Measurements from ENCODE around the gene MFN2. TPM values are rescaled to one million over a fixed set of nuclear protein-coding genes. Genes with fewer than 3 reads are reported as not detected.

Gene MFN2
- total RNA-seq, 1 experiment from 2014 or later, result 56.8 TPM

DNA sequence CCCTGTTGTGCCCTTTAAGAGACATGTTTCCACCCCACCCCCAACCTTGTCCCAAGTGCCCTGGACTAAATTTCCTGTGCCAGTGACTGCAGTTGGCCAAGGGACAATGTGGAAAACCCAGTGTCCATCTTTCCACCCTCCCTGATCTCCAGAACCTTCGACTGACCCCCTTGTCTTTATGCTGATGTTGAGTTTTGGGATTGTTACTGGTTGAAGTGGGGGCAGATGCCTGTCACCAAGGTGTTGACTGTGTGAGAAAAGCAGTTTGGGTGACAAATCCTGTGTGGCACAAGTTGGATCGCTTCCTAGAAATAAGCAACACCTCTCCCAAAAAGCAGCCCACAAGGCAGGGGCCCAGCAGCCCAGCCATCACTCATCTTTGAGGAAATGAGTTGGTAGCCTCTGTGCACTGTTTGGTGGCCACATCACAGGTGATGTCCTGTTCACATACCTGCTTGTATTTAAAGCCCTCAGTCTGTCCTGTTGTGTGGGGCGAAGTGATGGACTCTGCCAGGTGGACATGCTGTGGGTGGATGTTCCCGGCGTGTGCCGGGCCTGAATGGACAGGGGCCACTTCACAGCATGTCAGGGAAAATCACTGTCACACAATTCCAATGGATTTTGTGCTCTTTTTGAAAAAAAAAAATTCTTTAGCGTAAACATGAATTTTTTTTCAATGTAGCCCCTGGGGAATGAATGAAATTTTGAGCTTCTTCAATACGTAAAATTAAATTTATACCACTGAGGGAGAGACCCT is 32.5 kb downstream of the MFN2 start (continued):
- no peak for TF ChIP-seq CREM (CRISPR knock-in tag; IDR thresholded peaks at IDR 0.05)
- TF ChIP-seq NFE2L1 (CRISPR knock-in tag; IDR thresholded peaks at IDR 0.05), result no peak
- TF ChIP-seq, protein P1, sequence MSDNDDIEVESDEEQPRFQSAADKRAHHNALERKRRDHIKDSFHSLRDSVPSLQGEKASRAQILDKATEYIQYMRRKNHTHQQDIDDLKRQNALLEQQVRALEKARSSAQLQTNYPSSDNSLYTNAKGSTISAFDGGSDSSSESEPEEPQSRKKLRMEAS (CRISPR knock-in tag; IDR thresholded peaks at IDR 0.05), result no peak
- TF ChIP-seq ZNF232 (CRISPR knock-in tag; IDR thresholded peaks at IDR 0.05), result no peak
- no peak for TF ChIP-seq STAT6 (CRISPR knock-in tag; conservative IDR thresholded peaks at IDR 0.05; ENCODE audit: low read depth)
- no peak for TF ChIP-seq TEAD4 (CRISPR knock-in tag; IDR thresholded peaks at IDR 0.05)

DNA sequence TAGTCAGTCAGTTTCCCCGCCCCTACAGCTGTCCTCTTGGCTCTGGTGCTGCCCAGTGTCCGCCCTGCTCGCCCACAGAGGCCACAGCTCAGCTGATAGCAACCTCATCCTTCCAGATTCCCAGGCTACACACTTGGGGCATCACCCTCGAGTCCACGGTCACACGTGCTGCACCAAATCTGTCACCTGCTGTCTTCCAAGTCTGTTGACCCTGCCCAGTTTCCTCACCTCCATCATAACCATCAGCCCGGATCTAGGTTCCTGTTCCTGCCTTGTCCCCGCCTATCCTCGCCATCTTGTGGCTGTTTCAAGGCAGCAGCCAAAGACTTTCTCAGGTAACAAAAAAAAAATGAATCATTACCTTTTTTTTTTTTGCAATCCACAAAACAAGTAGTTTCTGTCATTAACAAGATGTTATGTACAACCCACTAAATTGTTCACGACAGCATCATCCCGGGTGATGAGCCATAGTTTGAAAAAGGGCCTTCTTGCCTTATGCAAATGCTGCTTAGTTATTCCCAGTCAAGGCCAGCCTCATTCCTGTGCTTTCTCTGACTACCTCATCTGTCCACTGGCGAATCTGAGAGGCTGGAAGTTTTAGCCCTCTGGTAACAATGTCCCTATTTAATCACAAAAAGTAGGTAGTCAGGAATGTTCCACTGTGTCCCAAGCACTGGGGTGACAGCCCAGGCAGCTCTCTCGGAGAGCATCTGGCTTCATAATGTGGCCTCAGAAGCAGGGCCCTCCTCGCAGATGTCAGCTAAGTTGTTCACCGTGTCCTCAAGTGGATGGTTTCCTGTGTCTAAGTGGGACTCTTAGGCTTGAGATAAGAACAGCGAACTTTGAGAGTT is 34.1 kb downstream of the MFN2 start:
- ATAC-seq (peak; percentile 10; the same call in 1 of the 2 replicates), DNase-seq (ENCODE audit: low spot score) (no peak)
- no peaks in the 10 kb centered on the region; the same call in 1 of the 2 replicates for H3K27me3 Mint-ChIP-seq (ENCODE audit: low read depth)
- no peak overlapping the region for H3K4me3 Mint-ChIP-seq
- peak overlapping the region; percentile 83 for H3K27ac Mint-ChIP-seq
- ChIA-PET CTCF (interaction anchor here (0.7 to 2.2 kb wide), 4 partner anchors 10 to 47 kb away, joined by 3 to 7 read pairs (median 3); no protein-coding TSS in a partner anchor), POLR2A (no interaction called here)
- H3K4me1 Mint-ChIP-seq, result peaks cover 7% of the 10 kb centered on the region
- peaks cover 24% of the 10 kb centered on the region for H3K36me3 Mint-ChIP-seq
- H3K9me3 Mint-ChIP-seq, result no peaks in the 10 kb centered on the region
- TF ChIP-seq HMGA2 (CRISPR knock-in tag; IDR thresholded peaks at IDR 0.05) (no peak), STAT6 (CRISPR knock-in tag; conservative IDR thresholded peaks at IDR 0.05; ENCODE audit: low read depth) (no peak), TEAD4 (CRISPR knock-in tag; IDR thresholded peaks at IDR 0.05) (no peak), ATF6 (CRISPR knock-in tag; IDR thresholded peaks at IDR 0.05) (no peak), FOXK1 (CRISPR knock-in tag; IDR thresholded peaks at IDR 0.05) (no peak), ZNF232 (CRISPR knock-in tag; IDR thresholded peaks at IDR 0.05) (no peak), ZNF416 (CRISPR knock-in tag; IDR thresholded peaks at IDR 0.05) (no peak), KAT7 (CRISPR knock-in tag; IDR thresholded peaks at IDR 0.05; ENCODE audit: borderline replicate concordance) (no peak)
- TF ChIP-seq, protein P2, sequence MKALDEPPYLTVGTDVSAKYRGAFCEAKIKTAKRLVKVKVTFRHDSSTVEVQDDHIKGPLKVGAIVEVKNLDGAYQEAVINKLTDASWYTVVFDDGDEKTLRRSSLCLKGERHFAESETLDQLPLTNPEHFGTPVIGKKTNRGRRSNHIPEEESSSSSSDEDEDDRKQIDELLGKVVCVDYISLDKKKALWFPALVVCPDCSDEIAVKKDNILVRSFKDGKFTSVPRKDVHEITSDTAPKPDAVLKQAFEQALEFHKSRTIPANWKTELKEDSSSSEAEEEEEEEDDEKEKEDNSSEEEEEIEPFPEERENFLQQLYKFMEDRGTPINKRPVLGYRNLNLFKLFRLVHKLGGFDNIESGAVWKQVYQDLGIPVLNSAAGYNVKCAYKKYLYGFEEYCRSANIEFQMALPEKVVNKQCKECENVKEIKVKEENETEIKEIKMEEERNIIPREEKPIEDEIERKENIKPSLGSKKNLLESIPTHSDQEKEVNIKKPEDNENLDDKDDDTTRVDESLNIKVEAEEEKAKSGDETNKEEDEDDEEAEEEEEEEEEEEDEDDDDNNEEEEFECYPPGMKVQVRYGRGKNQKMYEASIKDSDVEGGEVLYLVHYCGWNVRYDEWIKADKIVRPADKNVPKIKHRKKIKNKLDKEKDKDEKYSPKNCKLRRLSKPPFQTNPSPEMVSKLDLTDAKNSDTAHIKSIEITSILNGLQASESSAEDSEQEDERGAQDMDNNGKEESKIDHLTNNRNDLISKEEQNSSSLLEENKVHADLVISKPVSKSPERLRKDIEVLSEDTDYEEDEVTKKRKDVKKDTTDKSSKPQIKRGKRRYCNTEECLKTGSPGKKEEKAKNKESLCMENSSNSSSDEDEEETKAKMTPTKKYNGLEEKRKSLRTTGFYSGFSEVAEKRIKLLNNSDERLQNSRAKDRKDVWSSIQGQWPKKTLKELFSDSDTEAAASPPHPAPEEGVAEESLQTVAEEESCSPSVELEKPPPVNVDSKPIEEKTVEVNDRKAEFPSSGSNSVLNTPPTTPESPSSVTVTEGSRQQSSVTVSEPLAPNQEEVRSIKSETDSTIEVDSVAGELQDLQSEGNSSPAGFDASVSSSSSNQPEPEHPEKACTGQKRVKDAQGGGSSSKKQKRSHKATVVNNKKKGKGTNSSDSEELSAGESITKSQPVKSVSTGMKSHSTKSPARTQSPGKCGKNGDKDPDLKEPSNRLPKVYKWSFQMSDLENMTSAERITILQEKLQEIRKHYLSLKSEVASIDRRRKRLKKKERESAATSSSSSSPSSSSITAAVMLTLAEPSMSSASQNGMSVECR (CRISPR knock-in tag; IDR thresholded peaks at IDR 0.05; ENCODE audit: borderline replicate concordance), result no peak
- TF ChIP-seq, protein P3, sequence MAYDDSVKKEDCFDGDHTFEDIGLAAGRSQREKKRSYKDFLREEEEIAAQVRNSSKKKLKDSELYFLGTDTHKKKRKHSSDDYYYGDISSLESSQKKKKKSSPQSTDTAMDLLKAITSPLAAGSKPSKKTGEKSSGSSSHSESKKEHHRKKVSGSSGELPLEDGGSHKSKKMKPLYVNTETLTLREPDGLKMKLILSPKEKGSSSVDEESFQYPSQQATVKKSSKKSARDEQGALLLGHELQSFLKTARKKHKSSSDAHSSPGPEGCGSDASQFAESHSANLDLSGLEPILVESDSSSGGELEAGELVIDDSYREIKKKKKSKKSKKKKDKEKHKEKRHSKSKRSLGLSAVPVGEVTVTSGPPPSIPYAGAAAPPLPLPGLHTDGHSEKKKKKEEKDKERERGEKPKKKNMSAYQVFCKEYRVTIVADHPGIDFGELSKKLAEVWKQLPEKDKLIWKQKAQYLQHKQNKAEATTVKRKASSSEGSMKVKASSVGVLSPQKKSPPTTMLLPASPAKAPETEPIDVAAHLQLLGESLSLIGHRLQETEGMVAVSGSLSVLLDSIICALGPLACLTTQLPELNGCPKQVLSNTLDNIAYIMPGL (CRISPR knock-in tag; IDR thresholded peaks at IDR 0.05), result no peak
- TF ChIP-seq, protein P4, sequence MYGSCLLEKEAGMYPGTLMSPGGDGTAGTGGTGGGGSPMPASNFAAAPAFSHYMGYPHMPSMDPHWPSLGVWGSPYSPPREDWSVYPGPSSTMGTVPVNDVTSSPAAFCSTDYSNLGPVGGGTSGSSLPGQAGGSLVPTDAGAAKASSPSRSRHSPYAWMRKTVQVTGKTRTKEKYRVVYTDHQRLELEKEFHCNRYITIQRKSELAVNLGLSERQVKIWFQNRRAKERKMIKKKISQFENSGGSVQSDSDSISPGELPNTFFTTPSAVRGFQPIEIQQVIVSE (CRISPR knock-in tag; IDR thresholded peaks at IDR 0.05; ENCODE audit: borderline replicate concordance), result no peak
- TF ChIP-seq, protein P5, sequence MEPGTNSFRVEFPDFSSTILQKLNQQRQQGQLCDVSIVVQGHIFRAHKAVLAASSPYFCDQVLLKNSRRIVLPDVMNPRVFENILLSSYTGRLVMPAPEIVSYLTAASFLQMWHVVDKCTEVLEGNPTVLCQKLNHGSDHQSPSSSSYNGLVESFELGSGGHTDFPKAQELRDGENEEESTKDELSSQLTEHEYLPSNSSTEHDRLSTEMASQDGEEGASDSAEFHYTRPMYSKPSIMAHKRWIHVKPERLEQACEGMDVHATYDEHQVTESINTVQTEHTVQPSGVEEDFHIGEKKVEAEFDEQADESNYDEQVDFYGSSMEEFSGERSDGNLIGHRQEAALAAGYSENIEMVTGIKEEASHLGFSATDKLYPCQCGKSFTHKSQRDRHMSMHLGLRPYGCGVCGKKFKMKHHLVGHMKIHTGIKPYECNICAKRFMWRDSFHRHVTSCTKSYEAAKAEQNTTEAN (CRISPR knock-in tag; IDR thresholded peaks at IDR 0.05), result no peak
